GM21447 (cell line): ENCODE data around the gene DUSP8.

Source experiments
- ATAC-seq: cut with Tn5 transposase; IDR thresholded peaks from one replicate; pipeline ENCODE4 v1.9.1; 2021; ENCODE audit not compliant: unreplicated experiment

The DUSP8 gene

DNA sequence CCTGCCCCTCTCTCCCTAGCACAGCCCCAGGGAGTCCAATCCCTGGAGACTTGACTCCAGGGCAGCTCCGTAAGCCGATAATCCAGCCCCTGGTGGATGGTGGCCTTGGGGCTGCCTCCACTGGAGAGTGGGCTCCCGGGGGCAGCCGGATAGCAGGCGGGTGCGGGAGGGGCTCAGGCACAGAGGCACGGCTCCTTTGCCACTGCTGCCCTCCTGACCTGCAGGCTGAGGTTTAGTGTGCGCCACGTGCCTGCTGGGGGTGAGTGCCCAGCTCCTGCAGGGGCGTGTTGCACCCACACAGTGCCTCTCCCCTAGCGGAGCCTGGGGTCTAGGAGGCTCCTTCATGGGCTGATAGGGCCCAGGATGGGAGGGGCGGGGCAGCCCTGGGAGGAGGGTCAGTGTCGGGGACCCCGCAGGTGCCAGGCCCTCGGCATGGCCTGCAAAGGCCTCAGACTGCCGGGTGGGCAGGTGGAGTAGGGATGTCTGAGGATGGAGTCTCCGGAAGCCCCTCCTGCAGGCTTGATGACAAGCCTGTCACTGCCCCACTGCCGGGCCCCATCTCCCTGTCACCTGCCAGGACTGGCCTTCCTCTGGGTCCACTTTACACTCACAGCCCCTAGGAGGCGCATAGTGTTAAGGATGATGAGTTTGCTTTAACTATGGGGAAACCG is 5.6 kb downstream of the DUSP8 start:
- ATAC-seq: no peak

DNA sequence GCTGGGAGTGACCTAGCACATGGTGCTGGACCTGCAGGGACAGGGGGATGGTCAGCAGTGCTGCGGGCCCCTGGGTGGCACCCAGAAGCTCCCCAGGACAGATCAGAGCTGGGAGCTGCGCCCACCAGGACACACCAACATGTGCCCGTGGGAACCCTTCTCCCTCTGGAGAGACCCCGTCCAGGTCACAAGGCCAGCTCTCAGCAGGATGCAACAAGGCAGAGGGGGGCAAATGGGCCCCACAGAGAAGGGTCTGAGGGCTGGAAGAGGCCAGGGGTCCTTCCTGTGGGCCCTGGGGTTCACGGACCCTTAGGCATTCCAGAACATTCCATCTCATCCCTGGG is 6.2 kb downstream of the DUSP8 start:
- no peak for ATAC-seq

DNA sequence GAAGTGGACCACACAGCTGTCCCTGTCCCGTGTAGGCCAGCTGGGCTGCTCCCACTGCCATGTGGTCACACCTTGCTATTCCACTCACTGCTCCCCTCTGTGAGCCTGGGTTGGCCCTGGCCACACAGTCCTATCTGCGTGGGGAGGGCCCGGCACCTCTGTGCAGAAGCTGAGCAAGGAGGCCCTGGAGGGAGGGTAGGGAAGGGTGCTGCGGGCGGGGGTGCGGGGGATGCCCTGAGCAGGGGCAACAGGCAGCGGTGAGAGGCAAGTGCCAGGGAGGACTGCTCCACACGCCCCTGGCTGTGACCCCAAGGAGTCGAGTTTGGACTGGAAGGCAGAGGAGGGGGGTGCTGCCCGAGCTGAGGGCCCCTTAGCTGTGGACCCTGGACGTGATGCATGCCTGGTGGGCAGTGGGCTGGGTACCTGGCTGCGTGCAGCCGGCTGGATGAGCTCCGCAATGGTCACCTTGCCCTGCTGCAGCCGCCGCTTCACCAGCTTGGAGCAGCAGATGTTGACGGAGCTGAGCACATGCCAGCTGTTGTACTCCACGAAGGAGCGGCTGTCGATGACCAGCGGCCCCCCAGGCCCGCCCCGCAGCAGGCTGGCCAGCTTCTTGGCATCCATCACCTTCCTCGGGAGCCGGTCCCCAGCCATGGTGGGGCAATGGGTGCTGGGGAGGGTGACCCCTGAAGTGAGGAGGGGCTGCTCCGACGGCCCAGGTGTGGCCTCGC is 6.7 kb downstream of the DUSP8 start:
- no peak for ATAC-seq

DNA sequence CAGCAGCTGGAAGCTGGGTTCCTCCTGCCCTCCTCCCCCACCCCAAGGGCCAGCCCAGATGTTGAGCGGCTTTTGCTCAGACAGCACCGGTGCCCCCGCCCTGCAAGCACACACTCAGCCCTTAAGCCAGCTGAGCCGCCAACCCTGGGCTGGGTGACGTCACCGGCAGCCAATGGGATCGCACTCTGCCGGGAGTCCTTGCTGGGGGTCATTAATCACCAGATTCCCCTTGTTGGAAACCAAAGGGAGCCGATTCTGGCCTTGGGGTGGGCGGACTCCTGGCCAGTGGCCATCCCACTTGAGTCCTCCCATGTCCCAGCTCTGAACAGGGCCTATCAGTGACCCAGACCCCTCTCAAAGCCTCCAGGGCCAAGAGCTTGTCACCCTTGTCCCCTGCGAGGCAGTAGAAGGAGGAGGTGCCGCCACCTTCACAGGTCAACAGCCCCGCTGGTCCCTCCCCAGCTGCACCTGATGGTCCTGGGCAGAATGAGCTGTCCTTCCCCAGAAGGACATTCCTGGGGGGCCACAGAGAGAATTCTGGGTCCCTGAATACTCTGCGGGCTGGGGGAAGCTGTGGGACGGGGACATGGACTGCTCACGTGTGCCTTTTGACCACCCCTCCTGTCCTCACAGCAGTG is 7.4 kb downstream of the DUSP8 start:
- ATAC-seq: no peak

DNA sequence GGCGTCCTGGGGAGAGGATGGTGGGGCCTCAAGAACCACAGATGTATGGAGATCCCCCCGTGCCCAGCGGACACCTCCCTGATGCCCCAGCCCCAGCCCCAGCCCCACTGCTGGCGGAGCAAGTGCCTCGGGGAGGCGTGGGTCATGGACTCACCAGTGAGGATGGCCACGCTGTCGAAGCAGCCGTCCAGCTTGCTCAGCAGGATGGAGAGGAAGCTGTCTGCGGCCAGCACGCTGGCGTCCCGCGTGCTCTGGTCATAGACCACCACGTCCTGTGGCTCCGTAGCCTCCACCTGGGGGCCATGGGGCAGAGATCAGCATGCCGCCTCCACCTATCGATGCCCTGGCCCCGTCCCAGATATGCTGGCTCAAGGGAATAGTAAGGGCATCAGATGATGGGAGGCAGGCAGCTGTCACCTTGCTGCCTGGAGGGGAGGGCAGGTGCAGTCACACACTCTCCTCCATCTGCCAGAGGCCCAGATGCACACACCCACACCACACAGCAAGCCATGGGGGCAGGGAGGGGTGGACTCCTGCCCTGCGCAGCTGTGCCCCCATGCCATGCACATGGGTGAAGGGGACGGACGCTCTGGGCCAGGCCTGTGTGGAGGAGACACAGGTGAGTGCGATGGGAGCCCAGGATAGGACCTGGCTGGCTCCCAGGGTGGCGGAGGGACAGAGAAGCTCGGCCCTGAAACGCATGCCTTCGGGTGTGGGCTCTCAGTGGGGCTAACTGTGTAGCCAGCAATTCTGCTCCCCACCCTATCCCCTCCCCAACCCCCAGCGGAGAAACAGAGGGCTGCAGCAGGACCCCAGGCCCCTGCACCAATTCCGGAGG is 8.2 kb downstream of the DUSP8 start:
- no peak for ATAC-seq

DNA sequence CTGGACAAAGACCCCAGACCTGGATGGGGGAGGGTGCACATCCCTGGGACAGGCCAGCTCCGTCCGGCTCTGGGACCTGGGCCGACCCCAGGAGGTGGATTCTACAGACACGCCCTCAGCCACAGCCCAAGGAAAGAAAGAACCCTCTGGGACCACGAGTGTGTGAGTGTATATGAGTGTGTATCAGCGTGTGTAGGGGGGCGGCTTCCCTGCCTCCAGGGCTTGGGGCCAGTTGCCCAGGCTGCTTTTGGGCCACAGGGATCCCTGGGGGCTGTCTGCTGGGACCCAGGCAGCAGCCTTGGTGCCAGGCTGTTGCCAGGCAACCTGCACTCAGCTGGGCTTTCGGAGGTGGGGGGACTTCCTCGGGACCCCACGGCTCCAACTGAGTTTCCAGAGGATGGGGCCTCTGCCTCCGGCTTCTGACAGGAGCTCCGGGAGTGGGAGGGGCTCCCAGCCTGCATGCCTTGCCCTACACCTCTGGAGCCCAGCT is 8.9 kb downstream of the DUSP8 start:
- no peak for ATAC-seq

DNA sequence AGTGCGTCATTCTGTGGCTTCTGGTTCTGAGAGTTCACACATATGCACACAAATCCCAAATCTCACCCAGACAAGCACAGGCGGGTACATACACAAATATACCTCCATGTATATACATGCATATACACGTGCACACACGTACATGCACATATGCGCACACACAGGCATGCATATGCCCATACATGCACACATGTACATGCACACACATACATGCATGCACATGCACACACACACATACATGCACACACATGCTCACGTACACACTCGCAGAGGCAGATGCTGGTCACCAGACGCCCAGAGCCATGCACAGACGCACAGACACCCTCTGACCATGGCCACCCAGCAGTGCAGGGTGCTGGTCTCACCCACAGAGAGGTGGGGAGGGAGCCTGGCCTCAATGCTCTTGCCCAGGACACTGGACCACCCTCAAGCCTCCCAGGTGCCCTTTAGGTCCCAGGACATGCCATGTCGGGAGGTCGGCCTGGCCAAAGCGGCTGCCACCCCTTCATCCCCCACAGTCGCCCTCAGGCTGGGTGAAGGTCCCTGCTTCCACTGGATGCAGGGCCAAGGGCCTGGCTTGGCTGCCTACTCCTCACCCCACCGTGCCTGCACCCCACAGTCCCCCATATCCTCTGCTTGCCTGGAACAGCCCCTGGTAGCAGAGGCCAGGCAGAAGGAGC is 9.5 kb downstream of the DUSP8 start:
- ATAC-seq: no peak

DNA sequence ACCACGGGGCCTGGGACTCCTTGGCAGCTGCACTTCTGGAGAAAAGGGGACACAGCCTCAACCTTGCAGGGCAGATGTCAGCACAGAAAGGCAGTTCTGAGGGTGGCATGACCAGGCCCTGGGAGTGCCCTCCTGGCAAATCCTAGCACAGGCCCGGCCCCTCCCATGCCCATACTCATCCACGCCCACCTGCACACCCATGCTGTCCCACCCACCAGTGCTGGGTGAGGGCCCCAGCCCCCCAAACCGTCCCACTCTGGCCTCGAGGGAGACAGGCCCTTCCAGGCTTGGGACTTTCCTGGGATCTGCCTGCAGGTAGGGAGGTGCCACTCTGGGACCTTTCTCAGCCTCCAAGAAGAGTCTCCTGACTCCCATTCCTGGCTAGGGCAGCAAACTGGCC is 10.1 kb downstream of the DUSP8 start:
- no peak for ATAC-seq

DNA sequence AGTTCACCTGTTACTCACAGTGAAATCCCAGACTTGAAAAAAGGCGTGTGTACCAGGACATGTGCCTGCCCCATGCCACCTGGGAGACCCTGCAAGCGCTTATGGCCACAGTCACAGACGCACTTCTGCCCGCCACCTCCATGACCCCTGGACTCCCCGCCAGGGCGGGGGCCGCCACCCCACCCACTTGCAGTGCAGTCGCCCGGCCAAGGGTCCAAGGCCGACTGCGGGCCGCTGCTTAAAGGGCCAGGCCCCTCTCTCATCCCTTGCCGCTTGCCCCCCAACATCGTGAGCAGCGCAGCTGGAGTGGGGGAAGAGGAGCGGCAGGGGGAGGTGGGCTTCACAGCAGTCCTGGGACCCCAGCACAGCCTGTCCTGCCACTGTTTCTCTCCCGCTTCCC is 10.8 kb downstream of the DUSP8 start:
- no peak for ATAC-seq

DNA sequence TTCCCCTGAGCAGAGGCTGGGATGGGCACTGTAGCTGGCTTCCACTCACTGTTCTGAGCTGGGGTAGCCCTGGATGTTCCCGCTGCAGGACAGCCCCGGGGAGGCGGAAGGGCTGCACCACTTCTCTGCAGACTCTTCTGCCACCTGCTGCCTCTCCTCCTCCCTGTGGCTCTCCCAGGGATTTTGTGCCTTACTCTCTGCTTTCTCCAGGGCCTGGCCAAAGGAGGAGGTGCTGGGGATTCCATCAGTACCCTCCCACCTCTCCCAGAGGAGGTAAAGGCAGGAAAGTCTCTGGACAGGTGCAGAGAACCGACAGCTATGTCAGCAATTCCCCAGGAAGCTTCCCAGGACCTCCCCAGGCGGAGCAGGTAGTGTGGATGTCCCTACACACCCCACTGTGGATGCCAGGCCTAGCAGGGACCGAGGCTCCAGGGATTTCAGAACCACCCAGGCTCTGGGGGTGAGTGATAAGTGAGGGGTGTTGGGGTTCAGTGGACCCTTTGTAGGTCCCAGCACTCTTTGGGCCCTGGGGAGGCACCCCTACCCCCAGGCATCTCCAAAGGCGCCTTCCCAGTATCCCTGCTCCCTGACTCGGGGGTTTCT is 11.3 kb downstream of the DUSP8 start:
- no peak for ATAC-seq

DNA sequence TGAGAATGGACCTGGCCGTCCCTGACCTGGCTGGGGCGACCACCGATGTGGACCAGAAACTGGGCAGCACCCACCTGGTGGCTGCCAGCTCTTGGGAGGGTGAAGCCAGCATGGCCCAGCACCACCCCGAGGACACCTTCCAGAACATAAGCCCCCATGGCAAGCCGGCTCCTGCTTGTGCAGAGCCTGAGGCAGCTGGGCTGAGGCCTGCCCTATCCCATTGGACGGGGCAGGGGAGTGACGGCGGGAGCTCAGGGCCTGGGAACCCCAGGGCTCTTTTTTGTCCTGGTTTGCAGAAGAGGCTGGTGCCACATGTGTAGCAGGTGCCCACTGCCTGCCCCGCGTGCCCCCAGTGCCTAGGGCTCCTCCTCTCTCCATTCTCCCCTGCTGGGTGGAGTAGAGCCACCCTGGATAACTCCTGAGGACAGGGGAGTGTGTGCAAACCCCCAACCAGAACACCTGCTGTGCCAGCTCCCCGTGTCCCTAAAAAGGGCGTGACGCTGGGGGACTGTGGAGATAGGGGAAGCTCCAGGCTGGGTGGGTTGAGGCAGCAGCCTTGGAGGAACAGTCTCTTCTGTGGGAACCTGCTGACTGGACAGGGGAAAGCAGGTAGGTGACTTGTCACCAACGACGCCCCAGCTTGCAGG is 11.9 kb downstream of the DUSP8 start:
- no peak for ATAC-seq

DNA sequence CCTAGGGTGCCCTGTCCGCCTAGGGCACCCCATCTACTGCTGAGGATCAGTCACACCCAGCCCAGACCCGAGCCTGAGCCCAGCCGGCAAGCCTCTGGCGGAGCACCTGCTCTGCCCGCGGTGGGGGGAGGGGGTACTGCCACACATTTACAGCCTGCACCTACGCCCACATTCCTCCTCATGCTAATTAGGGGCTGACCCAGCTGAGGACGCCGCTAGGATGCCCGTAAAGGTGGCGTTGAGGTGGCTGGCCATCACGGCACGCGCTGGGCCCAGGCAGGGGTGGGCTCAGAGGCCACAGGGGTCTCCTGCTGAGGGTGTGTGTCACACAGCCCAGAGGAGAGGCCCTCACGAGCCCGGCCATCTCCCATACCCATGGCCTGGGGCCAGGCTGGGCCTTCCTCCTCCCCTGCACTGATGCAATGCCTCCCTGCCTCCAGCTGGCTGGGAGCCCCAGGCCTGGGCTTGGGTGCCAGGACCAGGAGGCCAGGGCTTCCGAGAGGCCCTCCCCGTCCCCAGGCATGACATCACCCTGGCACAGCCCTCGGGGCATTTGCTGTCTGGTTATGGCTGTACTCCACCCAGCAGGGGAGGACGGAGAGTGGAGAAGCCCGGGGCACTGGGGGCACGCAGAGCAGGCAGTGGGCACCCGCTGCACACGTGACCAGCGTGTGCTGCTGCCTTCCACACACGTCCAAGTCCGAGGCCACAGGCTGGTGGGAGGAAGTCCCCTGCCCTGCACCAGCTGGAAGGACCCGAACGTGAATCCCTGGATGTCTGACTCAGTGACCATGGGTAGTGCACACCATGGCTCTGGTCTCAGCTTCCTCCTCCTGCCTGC is 12.7 kb downstream of the DUSP8 start:
- ATAC-seq: no peak

DNA sequence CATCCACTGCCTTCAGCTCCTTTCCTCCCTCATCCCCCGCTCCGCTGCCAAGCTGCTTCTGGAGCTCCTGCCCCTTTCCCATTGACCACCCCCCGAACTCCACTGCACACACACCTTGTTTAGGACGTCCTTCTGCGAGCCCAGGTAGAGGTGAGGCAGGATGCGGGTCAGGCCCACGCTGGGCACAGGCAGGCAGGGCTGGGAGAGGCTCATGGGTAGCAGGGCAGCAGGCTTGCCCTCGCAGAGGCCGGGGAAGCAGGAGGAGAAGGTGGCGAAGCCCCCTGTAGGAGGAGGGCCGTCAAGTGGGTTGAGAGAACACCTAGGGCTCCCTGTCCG is 13.3 kb downstream of the DUSP8 start:
- no peak for ATAC-seq

DNA sequence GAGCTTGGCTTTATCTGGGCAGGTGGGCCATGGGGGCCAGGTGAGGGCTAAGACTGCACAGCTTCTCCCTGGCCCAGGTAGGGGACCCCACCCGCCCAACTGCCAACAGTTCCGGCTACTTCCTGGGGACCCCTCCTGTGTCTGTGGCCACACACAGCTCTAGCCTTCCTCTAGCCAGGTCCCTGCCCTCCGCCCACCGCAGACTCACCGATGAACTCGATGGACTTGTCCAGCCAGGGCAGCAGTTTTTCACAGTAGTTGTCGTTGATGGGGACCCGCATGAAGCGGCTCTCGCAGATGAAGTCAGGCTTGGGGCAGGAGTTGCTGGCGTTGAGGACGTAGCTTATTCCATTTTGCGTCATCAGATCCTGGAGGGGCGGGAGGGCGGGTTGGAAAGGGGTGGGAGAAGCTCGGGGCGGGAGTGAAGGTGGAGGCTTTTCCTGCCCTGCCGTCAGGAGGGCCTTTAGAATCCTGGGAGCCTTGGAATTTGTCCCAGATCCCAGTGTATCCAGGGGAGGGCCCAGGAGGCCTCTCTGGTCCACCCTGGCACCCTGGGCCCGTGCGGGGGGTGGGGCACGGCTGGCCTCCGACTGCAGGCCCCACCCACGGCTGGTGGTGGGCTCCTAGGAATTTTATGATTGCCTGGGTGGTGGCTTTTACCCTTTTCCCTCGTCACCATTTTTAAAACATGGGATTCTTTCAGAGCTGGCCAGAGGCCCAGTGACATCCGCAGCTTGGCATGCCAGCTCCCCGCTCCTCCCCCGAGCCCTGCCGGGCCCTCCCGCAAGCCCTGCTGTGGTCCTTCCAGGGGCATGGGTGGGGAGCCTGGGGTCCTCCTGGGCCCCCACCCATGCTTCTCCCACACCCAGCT is 13.9 kb downstream of the DUSP8 start:
- no peak for ATAC-seq

DNA sequence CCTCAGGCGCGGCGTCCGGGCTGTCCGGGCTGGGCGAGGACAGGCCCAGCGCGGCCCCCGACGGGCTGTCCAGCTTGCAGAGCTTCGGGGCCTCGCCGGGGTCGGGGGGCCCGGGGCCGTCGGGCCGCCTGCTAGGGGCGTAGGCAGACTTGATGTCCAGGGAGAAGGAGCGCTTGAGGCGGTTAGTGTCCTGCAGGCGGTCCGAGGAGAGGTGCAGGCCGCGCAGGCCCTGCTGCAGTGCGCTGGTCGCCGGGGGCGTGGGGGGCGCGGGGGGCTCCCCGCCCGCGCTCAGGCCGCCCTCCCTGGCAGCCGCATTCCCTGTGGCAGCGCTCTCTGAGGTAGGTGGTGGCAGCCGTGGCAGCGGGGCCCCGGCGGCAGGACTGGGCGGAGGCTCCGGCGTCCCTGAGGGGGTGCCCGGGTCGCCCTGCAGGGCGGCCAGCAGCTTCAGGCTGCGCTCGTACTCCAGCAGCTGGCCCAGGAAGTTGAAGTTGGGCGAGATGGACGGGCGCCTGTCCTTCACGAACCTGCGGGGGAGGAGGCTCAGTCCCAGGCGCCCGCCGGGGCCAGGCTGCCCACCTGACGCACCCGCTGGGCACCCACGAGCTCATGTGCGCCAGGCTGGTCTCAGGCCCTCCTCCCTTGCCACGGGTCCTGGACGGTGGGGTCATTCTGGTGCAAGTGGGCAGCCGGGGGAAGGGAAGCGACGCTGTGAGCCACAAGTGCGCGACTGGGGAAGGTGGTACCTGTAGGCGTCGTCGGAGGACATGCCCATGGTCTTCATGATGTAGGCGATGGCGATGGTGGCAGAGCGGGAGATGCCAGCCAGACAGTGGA is 14.8 kb downstream of the DUSP8 start:
- ATAC-seq: no peak

DNA sequence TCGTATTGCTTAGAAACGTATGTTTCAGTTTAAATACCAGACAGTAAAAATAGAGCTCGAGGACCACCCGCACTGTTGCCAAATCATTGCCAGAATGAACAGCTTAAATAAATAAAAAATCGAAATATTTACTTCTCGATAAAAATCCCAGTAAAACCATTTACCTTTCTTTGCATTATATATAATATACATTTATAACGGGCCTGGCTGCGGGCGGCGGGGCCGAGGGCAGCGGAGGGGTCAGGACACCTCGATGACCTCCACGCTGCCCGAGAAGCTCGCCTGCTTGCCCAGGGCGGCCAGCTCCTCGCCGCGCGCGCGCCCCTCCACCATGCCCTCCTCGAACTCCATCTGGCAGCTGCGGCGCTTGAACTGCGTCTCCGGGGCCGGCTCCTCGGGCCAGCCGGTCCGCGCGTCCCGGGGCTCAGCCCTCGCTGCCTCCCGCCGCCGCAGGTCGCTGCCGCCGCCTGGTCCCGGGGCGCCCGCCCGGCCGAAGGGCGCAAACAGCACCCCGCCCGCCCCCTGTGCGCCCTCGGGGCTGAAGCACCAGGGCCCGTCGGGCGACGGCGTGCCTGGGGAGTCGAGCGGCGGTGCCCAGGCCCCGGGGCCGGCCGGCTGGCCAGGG is 15.7 kb downstream of the DUSP8 start:
- no peak for ATAC-seq

DNA sequence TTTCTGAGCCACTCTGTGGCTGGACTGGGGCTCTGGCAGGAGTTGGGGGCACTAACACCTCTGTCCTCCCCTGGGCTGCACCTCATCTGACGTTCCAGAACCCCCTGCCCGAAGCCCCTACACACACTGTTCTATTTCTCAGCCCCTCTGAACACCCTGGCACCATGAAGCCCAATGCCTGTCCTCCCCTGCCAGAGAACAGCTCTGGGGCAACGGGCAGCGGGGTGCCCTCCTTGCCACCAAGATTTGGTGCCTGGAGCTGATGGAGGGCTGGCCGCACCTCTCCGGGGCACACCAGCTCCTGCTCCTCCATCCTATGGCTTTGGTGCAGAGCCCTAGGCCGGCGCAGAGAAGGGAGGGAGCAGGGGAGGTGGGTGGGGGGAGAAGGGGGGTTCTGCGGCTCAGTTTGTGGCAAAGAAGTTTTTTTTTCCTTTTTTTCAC is 16.3 kb downstream of the DUSP8 start:
- no peak for ATAC-seq
